ENCODE results near the gene EPHB1. TPM values are rescaled to one million over a fixed set of nuclear protein-coding genes. Genes with fewer than 3 reads are reported as not detected.

Gene EPHB1
- total RNA-seq, 1 donor, result 0.36 TPM

- TF ChIP-seq, protein P1, sequence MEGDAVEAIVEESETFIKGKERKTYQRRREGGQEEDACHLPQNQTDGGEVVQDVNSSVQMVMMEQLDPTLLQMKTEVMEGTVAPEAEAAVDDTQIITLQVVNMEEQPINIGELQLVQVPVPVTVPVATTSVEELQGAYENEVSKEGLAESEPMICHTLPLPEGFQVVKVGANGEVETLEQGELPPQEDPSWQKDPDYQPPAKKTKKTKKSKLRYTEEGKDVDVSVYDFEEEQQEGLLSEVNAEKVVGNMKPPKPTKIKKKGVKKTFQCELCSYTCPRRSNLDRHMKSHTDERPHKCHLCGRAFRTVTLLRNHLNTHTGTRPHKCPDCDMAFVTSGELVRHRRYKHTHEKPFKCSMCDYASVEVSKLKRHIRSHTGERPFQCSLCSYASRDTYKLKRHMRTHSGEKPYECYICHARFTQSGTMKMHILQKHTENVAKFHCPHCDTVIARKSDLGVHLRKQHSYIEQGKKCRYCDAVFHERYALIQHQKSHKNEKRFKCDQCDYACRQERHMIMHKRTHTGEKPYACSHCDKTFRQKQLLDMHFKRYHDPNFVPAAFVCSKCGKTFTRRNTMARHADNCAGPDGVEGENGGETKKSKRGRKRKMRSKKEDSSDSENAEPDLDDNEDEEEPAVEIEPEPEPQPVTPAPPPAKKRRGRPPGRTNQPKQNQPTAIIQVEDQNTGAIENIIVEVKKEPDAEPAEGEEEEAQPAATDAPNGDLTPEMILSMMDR (IDR thresholded peaks at IDR 0.05; ENCODE audit: extremely low read depth, low read depth, low read length), result no peak
- Histone ChIP-seq H3K4me2 (ENCODE audit: insufficient read depth, low read length) (no peak overlapping the region), H3K27me3 (ENCODE audit: insufficient read depth, low read length) (peaks cover 3% of the 10 kb centered on the region), H3K9me3 (ENCODE audit: low read depth, low read length) (no peaks in the 10 kb centered on the region), H3K79me2 (ENCODE audit: insufficient read depth, low read length) (no peaks in the 10 kb centered on the region), H3K36me3 (ENCODE audit: insufficient read depth, low read length) (no peaks in the 10 kb centered on the region), H2AFZ (ENCODE audit: low read length) (no peak overlapping the region), H4K20me1 (ENCODE audit: insufficient read depth, low read length) (no peaks in the 10 kb centered on the region), H3K4me3 (ENCODE audit: insufficient read depth, low read length) (no peak overlapping the region), H3K27ac (ENCODE audit: low read depth, low read length) (no peak overlapping the region), H3K4me1 (ENCODE audit: insufficient read depth, low read length) (peaks cover 3% of the 10 kb centered on the region)
- DNase-seq (ENCODE audit: insufficient read length, low spot score, missing footprints), result no peak
Observed at GRCh38 chr3:134839990-134840389, 44.9 kb downstream of the EPHB1 start.

GRCh38 chr3:134840459-134840858, 45.4 kb downstream of the EPHB1 start:
- Histone ChIP-seq H3K79me2 (ENCODE audit: insufficient read depth, low read length) (no peaks in the 10 kb centered on the region), H3K27me3 (ENCODE audit: insufficient read depth, low read length) (peaks cover 3% of the 10 kb centered on the region), H4K20me1 (ENCODE audit: insufficient read depth, low read length) (no peaks in the 10 kb centered on the region), H2AFZ (ENCODE audit: low read length) (no peak overlapping the region), H3K4me2 (ENCODE audit: insufficient read depth, low read length) (no peak overlapping the region), H3K36me3 (ENCODE audit: insufficient read depth, low read length) (no peaks in the 10 kb centered on the region), H3K4me3 (ENCODE audit: insufficient read depth, low read length) (no peak overlapping the region), H3K4me1 (ENCODE audit: insufficient read depth, low read length) (peaks cover 3% of the 10 kb centered on the region), H3K9me3 (ENCODE audit: low read depth, low read length) (no peaks in the 10 kb centered on the region), H3K27ac (ENCODE audit: low read depth, low read length) (no peak overlapping the region)
- no peak for DNase-seq (ENCODE audit: insufficient read length, low spot score, missing footprints)
- TF ChIP-seq, protein P1 (IDR thresholded peaks at IDR 0.05; ENCODE audit: extremely low read depth, low read depth, low read length), result no peak

GRCh38 chr3:134846084-134846483, 51.0 kb downstream of the EPHB1 start:
- Histone ChIP-seq H3K36me3 (ENCODE audit: insufficient read depth, low read length) (no peaks in the 10 kb centered on the region), H3K4me1 (ENCODE audit: insufficient read depth, low read length) (peaks cover 11% of the 10 kb centered on the region), H3K79me2 (ENCODE audit: insufficient read depth, low read length) (no peaks in the 10 kb centered on the region), H3K27me3 (ENCODE audit: insufficient read depth, low read length) (no peaks in the 10 kb centered on the region), H3K4me3 (ENCODE audit: insufficient read depth, low read length) (no peak overlapping the region), H3K27ac (ENCODE audit: low read depth, low read length) (no peak overlapping the region), H2AFZ (ENCODE audit: low read length) (no peak overlapping the region), H3K4me2 (ENCODE audit: insufficient read depth, low read length) (no peak overlapping the region), H3K9me3 (ENCODE audit: low read depth, low read length) (no peaks in the 10 kb centered on the region), H4K20me1 (ENCODE audit: insufficient read depth, low read length) (no peaks in the 10 kb centered on the region)
- DNase-seq (ENCODE audit: insufficient read length, low spot score, missing footprints), result no peak
- TF ChIP-seq, protein P1 (IDR thresholded peaks at IDR 0.05; ENCODE audit: extremely low read depth, low read depth, low read length), result no peak

DNA sequence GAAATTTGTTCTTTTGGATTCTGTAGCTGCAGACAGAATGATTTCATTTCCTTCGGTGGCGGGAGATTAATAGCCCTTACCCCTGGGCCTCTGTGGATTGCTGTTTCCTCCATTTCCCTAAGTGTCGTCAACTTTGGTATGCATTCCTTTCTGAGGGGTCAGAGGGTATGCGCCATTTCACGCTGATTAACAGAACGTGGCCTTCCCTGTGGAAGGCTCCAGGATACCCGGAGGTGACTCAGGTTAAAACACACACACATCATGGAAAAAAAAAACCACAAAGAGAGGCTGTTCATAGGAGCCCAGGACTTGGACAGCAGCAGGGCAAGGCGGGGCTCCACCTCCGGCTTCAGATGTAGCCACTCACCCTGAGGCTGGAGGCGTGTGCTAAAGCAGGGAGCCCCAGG, 51.9 kb downstream of the EPHB1 start:
- DNase-seq (ENCODE audit: insufficient read length, low spot score, missing footprints), result peak; percentile 90
- no peaks in the 10 kb centered on the region for H4K20me1 ChIP-seq (ENCODE audit: insufficient read depth, low read length)

More for the DNA sequence above, 51.9 kb downstream of the EPHB1 start:
- H3K4me3 ChIP-seq (ENCODE audit: insufficient read depth, low read length), result peak overlapping the region; percentile 12
- no peaks in the 10 kb centered on the region for H3K36me3 ChIP-seq (ENCODE audit: insufficient read depth, low read length)
- H2AFZ ChIP-seq (ENCODE audit: low read length), result peak overlapping the region; percentile 47
- TF ChIP-seq, protein P1 (IDR thresholded peaks at IDR 0.05; ENCODE audit: extremely low read depth, low read depth, low read length), result no peak
- no peaks in the 10 kb centered on the region for H3K9me3 ChIP-seq (ENCODE audit: low read depth, low read length)
- peak overlapping the region; percentile 39 for H3K27ac ChIP-seq (ENCODE audit: low read depth, low read length)
- peaks cover 11% of the 10 kb centered on the region for H3K4me1 ChIP-seq (ENCODE audit: insufficient read depth, low read length)
- H3K79me2 ChIP-seq (ENCODE audit: insufficient read depth, low read length), result no peaks in the 10 kb centered on the region
- peak overlapping the region; percentile 58 for H3K4me2 ChIP-seq (ENCODE audit: insufficient read depth, low read length)
- H3K27me3 ChIP-seq (ENCODE audit: insufficient read depth, low read length), result no peaks in the 10 kb centered on the region

All from osteoblast (primary cell).